Endodermal cell (in vitro differentiated cells): Measurements from ENCODE around the gene EIF2AK2. TPM values are rescaled to one million over a fixed set of nuclear protein-coding genes. Genes with fewer than 3 reads are reported as not detected.
"Not testable (repeated sequence)": the region's sequence is repeated elsewhere in the genome, so short reads cannot be mapped to it uniquely, and the experiment has no call there.

Experiments used
- DNase-seq: peaks from one replicate; pipeline ENCODE4 v3.0.0-alpha.2; 2017
- H3K27ac ChIP-seq: 2 replicates; pipeline ENCODE4 v1.5.1; 2013; ENCODE audit warnings: mild to moderate bottlenecking, low read depth, low read length, moderate library complexity
- H3K27me3 ChIP-seq: 2 replicates; pipeline ENCODE4 v1.6.1; 2013; ENCODE audit warnings: mild to moderate bottlenecking, low read length, moderate library complexity; ENCODE audit not compliant: insufficient read depth, control insufficient read depth, poor library complexity, severe bottlenecking
- H3K36me3 ChIP-seq: 2 replicates; pipeline ENCODE4 v1.7.0; 2013; ENCODE audit warnings: mild to moderate bottlenecking, low read length, moderate library complexity; ENCODE audit not compliant: control insufficient read depth, insufficient read depth
- H3K4me1 ChIP-seq: one replicate; pipeline ENCODE4 v1.7.0; 2013; ENCODE audit warnings: low read length; ENCODE audit not compliant: control insufficient read depth, insufficient read depth
- H3K4me3 ChIP-seq: 2 replicates; pipeline ENCODE4 v1.5.1; 2013; ENCODE audit warnings: mild to moderate bottlenecking, low read length, moderate library complexity
- H3K9ac ChIP-seq: 2 replicates; pipeline ENCODE4 v1.6.1; 2013; ENCODE audit warnings: mild to moderate bottlenecking, low read length, moderate library complexity; ENCODE audit not compliant: poor library complexity, severe bottlenecking; ENCODE audit errors: extremely low read depth
- H3K9me3 ChIP-seq: 2 replicates; pipeline ENCODE4 v1.6.1; 2013; ENCODE audit warnings: mild to moderate bottlenecking, low read length, moderate library complexity; ENCODE audit not compliant: control insufficient read depth
- H3K27ac Mint-ChIP-seq: 2 replicates; pipeline ENCODE4 v1.8.0; 2020; ENCODE audit warnings: mixed read lengths
- H3K27me3 Mint-ChIP-seq: 2 replicates; pipeline ENCODE4 v1.8.0; 2021; ENCODE audit warnings: mild to moderate bottlenecking, mixed read lengths; ENCODE audit not compliant: insufficient read depth
- H3K36me3 Mint-ChIP-seq: 2 replicates; pipeline ENCODE4 v1.8.0; 2020; ENCODE audit warnings: low read depth, mixed read lengths
- H3K4me1 Mint-ChIP-seq: 2 replicates; pipeline ENCODE4 v1.8.0; 2020; ENCODE audit warnings: mixed read lengths
- H3K4me3 Mint-ChIP-seq: 2 replicates; pipeline ENCODE4 v1.8.0; 2020; ENCODE audit warnings: mild to moderate bottlenecking, moderate library complexity, mixed read lengths
- H3K9me3 Mint-ChIP-seq: 2 replicates; pipeline ENCODE4 v1.8.0; 2020; ENCODE audit warnings: mild to moderate bottlenecking, mixed read lengths
- CTCF ChIP-seq: fragments of 200-600 bp; sonication (generic); conservative IDR thresholded peaks from 2 replicates; pipeline ENCODE4 v1.5.0; 2021; ENCODE audit warnings: antibody characterized with exemption, mild to moderate bottlenecking
- WGBS, 2 experiments: methylation state at CpG; one replicate each; pipeline versions ENCODE4 v1.1.5 to v1.1.7; 2013; ENCODE audit warnings: missing lambda C conversion rate in 2 of 2, mixed read lengths in 1 of 2; ENCODE audit not compliant: insufficient coverage in 1 of 2, insufficient read length in 1 of 2; 5-methylcytosine and 5-hydroxymethylcytosine counted together
- total RNA-seq, 2 donors: library from RNA; stranded (reverse); fragmentation: NEBNext Ultra II Directional in 1 of 2; extraction: Animal tissue kit (Norgen Biotek cat#: 25700) in 1 of 2; gene quantifications; 2 replicates in 1 of 2; 3 replicates in 1 of 2; pipeline ENCODE4 v1.2.1, GENCODE V29; 2021

Gene EIF2AK2
- total RNA-seq, 2 donors from 2014 or later = 35.4 to 41.2 TPM

DNA sequence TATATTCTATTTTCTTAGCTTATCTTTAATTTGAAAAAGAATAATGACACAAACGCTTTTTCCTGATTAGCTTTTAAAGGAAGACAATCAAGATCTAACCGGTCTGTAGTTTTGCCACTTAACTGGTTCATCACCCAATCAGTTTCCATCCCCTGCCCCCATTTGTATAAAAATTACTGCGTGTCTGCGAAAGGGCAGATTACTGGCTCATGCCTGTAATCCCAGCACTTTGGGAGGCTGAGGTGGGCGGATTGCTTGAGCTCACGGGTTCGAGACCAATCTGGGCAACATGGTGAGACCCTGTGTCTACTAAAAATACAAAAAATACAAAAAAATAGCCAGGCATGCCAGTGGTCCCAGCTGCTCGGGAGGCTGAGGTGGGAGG is 41.9 kb upstream of the EIF2AK2 start:
- H3K9me3 Mint-ChIP-seq = peaks cover 10% of the 10 kb centered on the region
- H3K36me3 Mint-ChIP-seq = peaks cover 30% of the 10 kb centered on the region
- no peak overlapping the region for H3K4me3 Mint-ChIP-seq
- peak overlapping the region; percentile 88 for H3K27ac Mint-ChIP-seq
- TF ChIP-seq CTCF = no peak
- peaks cover 11% of the 10 kb centered on the region for H3K4me1 Mint-ChIP-seq
- H3K36me3 ChIP-seq = peaks cover 37% of the 10 kb centered on the region
- H3K27me3 ChIP-seq = no peaks in the 10 kb centered on the region
- H3K9ac ChIP-seq = peak overlapping the region; percentile 8
- no peaks in the 10 kb centered on the region for H3K27me3 Mint-ChIP-seq
- 80 to 86% methylated on average over 6 to 8 of the region's 8 CpGs for WGBS, 2 experiments
- peaks cover 4% of the 10 kb centered on the region for H3K4me1 ChIP-seq
- no peak for DNase-seq
- H3K9me3 ChIP-seq = peaks cover 11% of the 10 kb centered on the region
- H3K27ac ChIP-seq = no peak overlapping the region
- H3K4me3 ChIP-seq = no peak overlapping the region

GRCh38 chr2:37196320-37197195 is 39.8 kb upstream of the EIF2AK2 start, which contains the start of gene CEBPZOS:
TSS of gene CEBPZOS (plus strand) at chr2:37196496. CDS start at chr2:37199705, 3,209 bp downstream.
- peak within 1 kb of the TSS; percentile 62 for H3K4me3 ChIP-seq
- DNase-seq = peak; percentile 86
- no peak within 1 kb of the TSS for H3K27ac ChIP-seq
- H3K4me1 ChIP-seq = peaks cover 4% of the 10 kb centered on the region
- H3K9ac ChIP-seq = no peak within 1 kb of the TSS
- Mint-ChIP-seq H3K4me1 (peaks cover 23% of the 10 kb centered on the region), H3K36me3 (peaks cover 14% of the 10 kb centered on the region), H3K4me3 (peak within 1 kb of the TSS; percentile 66), H3K9me3 (peaks cover 3% of the 10 kb centered on the region), H3K27ac (peak within 1 kb of the TSS; percentile 89), H3K27me3 (no peaks in the 10 kb centered on the region)
- H3K36me3 ChIP-seq = peaks cover 16% of the 10 kb centered on the region
- TF ChIP-seq CTCF = no peak
- WGBS, 2 experiments = 76 to 82% methylated on average over 61 to 72 of the region's 72 CpGs
- no peaks in the 10 kb centered on the region for H3K27me3 ChIP-seq
- H3K9me3 ChIP-seq = no peaks in the 10 kb centered on the region

DNA sequence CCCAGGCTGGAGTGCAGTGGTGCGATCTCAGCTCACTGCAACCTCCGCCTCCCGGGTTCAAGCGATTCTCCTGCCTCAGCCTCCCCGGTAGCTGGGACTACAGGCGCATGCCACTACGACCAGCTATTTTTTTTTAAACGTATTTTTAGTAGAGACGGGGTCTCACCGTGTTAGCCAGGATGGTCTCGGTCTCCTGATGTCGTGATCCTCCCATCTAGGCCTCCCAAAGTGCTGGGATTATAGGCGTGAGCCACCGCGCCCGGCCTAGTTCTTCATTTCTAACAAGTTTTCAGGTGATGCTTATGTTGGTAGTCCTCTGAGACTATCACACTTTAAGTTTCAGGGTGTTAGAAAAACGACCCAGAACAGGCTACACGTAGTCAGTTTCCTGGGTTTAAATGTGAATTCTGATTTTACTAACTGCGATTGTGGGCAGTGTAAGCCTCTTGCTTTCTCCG is 39.1 kb upstream of the EIF2AK2 start:
- not testable (repeated sequence) for H3K9me3 ChIP-seq, DNase-seq, H3K9ac ChIP-seq, H3K36me3 Mint-ChIP-seq, H3K4me1 ChIP-seq, H3K27ac Mint-ChIP-seq, H3K27me3 Mint-ChIP-seq, H3K36me3 ChIP-seq, H3K27ac ChIP-seq, H3K9me3 Mint-ChIP-seq, H3K4me3 ChIP-seq, H3K27me3 ChIP-seq
- Mint-ChIP-seq H3K4me3 (peak overlapping the region; percentile 66), H3K4me1 (peaks cover 29% of the 10 kb centered on the region)
- 95% methylated on average over 18 to 20 of the region's 20 CpGs for WGBS, 2 experiments
